RCC 7860 (cell line): Measurements from ENCODE around the gene IGLL1.
A peak's percentile ranks its signal among the peaks of the same experiment; 100 is the strongest.
"Not testable (repeated sequence)": the region's sequence is repeated elsewhere in the genome, so short reads cannot be mapped to it uniquely, and the experiment has no call there.

Experiments
- DNase-seq: peaks from one replicate; pipeline ENCODE4 v3.0.0-alpha.2; 2015; ENCODE audit warnings: low spot score
- FAIRE-seq: peaks from 2 replicates; lab custom pipeline; 2012; peaks lifted over from hg19 to GRCh38; lab: Jason Lieb, UNC

Gene IGLL1

GRCh38 chr22:23579870-23580575, at the start of gene IGLL1:
Gene IGLL1, minus strand, starts transcription at chr22:23580290. Its CDS starts 100 bp downstream, at chr22:23580190.
- FAIRE-seq (no peak), DNase-seq (no peak)

GRCh38 chr22:23628056-23628743, 48.1 kb upstream of the IGLL1 start:
- FAIRE-seq, DNase-seq: not testable (repeated sequence)

- DNase-seq, result peak; percentile 11
- not testable (repeated sequence) for FAIRE-seq
Measured at GRCh38 chr22:23627401-23628055, 47.4 kb upstream of the IGLL1 start.

GRCh38 chr22:23626286-23626975, 46.3 kb upstream of the IGLL1 start:
- DNase-seq, result no peak
- no peak for FAIRE-seq

- FAIRE-seq (no peak), DNase-seq (no peak)
Measured at GRCh38 chr22:23622634-23623033, 42.5 kb upstream of the IGLL1 start.

- DNase-seq, FAIRE-seq: not testable (repeated sequence)
Measured at GRCh38 chr22:23621916-23622315, 41.8 kb upstream of the IGLL1 start.

- FAIRE-seq, result no peak
- no peak for DNase-seq
Measured at GRCh38 chr22:23621082-23621780, 41.1 kb upstream of the IGLL1 start.

GRCh38 chr22:23613193-23613972, 33.3 kb upstream of the IGLL1 start:
- DNase-seq (no peak), FAIRE-seq (no peak)

- DNase-seq (no peak), FAIRE-seq (no peak)
Measured at GRCh38 chr22:23609983-23610781, 30.1 kb upstream of the IGLL1 start.

GRCh38 chr22:23608583-23608982, 28.5 kb upstream of the IGLL1 start:
- FAIRE-seq (no peak), DNase-seq (no peak)

- FAIRE-seq, result no peak
- no peak for DNase-seq
Measured at GRCh38 chr22:23606204-23607131, 26.4 kb upstream of the IGLL1 start.

- no peak for DNase-seq
- no peak for FAIRE-seq
Measured at GRCh38 chr22:23604939-23605712, 25.0 kb upstream of the IGLL1 start.

GRCh38 chr22:23603266-23603665, 23.2 kb upstream of the IGLL1 start:
- no peak for DNase-seq
- no peak for FAIRE-seq

- FAIRE-seq, result no peak
- DNase-seq, result no peak
Measured at GRCh38 chr22:23598805-23599518, 18.9 kb upstream of the IGLL1 start.

GRCh38 chr22:23597576-23598268, 17.6 kb upstream of the IGLL1 start:
- FAIRE-seq, result not testable (repeated sequence)

GRCh38 chr22:23595904-23596303, 15.8 kb upstream of the IGLL1 start:
- not testable (repeated sequence) for DNase-seq, FAIRE-seq

More at GRCh38 chr22:23597576-23598268, 17.6 kb upstream of the IGLL1 start:
- not testable (repeated sequence) for DNase-seq
